ENCODE results near the gene RARRES1.
"Not testable (repeated sequence)": the region's sequence is repeated elsewhere in the genome, so short reads cannot be mapped to it uniquely, and the experiment has no call there.

The RARRES1 gene

DNA sequence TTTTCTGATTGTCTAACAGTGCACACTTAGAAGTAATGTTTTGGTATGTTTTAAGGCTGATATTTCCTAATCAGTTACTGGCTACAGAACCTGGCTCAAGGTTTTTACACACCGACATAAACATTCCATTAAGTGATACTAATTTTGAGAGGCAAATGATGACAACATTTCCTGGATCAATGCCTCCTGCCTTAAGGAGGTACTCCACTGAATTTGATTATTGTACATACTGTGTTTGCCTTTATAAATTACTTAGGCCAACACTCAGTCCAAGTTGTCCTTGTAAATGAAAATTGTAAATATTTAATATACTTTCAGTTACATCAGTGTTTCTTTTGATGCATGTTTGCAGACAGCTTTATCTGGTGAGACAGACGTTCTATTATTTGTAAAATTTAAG lies 35.6 kb downstream of the RARRES1 start:
- DNase-seq (ENCODE audit: low read depth): no peak

DNA sequence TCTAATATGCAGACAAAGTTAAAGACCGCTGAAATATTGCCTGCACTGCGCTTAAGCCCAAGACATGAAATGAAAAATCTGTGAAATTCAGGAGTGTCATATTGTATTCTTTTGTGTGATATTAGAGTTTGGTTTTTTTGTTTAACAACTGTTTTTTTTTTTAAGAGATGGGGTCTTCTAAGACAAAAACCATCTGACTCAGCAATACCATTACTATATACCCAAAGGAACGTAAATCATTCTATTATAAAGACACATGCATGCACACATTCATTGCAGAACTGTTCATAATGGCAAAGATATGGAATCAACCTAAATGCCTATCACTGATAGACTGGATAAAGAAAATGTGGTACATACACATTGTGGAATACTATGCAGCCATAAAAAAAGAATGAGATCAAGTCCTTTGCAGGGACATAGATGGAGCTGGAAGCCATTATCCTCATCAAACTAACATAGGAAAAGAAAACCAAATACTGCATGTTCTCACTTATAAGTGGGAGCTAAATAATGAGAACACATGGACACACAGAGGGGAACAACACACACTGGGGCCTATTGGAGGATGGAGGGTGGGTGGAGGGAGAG lies 38.3 kb downstream of the RARRES1 start:
- not testable (repeated sequence) for DNase-seq (ENCODE audit: low read depth)

GRCh38 chr3:158685159-158685558 lies 47.1 kb downstream of the RARRES1 start:
- DNase-seq (ENCODE audit: low read depth): no peak

GRCh38 chr3:158683230-158683962 lies 48.9 kb downstream of the RARRES1 start:
- DNase-seq (ENCODE audit: low read depth): no peak

- no peak for DNase-seq (ENCODE audit: low read depth)
These were observed 51.4 kb downstream of the RARRES1 start for GRCh38 chr3:158680861-158681260.

GRCh38 chr3:158679547-158680000 lies 52.7 kb downstream of the RARRES1 start:
- DNase-seq (ENCODE audit: low read depth): no peak

- DNase-seq (ENCODE audit: low read depth): no peak
These were observed 53.6 kb downstream of the RARRES1 start for GRCh38 chr3:158678687-158679086.

DNA sequence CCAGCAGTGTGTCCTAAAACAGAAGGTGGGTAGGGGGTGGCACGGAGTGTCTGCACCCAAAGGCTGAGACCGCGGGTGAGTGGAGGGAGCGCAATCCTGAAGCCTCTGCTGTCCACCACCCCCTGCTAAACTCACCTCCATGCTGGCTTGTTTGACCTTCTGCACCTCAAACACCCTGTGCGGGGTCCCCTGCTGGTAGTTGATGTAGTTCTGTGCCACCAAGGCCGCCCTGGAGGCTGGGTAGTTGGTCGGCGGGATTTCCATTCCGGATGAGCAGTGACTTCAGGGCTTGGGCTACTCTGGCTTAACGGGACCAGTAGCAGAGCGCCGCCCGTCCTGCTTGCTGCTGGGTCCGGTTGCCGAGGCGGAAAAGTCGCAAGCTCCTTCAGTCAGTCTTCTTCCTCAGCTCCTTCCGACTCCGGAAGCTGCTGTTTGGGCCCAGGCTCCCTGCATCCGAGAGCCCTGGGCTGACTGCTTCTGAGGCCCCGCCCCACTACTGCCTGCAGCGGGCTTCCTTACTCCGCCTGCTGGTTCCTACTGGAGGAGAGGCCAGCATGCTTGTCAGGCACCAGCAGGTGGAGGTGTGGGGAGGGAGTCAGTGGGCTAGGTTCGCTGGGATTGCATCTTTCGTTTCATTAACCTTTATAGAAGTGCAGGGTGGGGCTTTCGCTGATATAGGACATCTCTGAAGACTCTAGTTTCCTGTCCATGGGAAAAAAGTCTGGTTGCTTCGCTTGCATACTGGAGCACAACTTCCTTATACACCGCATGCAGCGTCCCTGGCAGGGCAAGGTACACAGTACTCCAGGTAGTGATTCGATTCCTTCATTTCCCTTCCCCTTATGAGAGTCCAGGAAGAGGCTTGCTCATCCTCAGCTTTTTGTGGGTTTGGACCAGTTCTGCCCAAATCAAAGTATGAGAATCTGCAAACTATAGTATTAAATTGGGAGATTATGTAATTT lies 59.8 kb downstream of the RARRES1 start, which contains the start of gene LXN:
Gene LXN, minus strand, starts transcription at position 434 of the 962 bp plus-strand sequence. Its CDS starts 170 bp downstream, at position 264.
- peak; percentile 74 for DNase-seq (ENCODE audit: low read depth)

GRCh38 chr3:158671821-158672214 lies 60.4 kb downstream of the RARRES1 start:
- DNase-seq (ENCODE audit: low read depth): no peak

- no peak for DNase-seq (ENCODE audit: low read depth)
These were observed 63.8 kb downstream of the RARRES1 start for GRCh38 chr3:158668506-158668905.

- no peak for DNase-seq (ENCODE audit: low read depth)
These were observed 65.8 kb downstream of the RARRES1 start for GRCh38 chr3:158666416-158666815.

DNA sequence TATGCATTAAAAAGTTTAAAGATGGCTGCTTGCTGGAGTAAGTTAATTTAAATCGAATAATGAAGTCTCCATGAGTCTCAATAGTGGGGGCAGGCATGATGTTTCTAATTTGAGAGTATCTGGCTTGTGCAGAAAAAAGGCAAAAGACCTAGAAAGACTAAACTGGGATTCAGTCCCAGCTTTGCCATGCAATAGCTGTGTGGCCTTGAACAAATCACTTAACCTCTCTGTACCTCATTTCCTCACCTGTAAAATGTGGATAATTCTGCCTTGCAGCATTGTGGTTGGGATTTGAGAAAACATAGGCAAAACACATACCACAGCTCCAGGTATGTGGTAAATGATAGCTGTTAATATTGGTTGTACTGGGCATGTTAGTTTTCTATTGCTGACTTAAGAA lies 68.4 kb downstream of the RARRES1 start:
- DNase-seq (ENCODE audit: low read depth): no peak

- no peak for DNase-seq (ENCODE audit: low read depth)
These were observed 69.0 kb downstream of the RARRES1 start for GRCh38 chr3:158663246-158663645.

DNA sequence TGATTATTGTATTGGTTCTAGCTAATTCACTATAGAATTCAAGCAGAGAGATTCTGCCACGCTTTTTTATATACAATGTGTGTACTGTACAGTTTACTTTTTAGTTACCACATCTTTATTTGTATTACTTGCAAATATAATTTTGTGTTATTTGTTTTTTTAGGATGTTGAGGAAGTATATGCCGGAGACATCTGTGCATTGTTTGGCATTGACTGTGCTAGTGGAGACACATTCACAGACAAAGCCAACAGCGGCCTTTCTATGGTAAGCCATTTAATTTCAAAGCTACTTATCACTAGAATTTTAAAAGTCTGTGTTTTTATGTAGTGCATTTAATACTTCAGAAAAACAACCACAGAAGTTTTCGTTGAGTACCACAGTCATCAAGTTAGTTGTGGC lies 71.5 kb downstream of the RARRES1 start:
- no peak for DNase-seq (ENCODE audit: low read depth)

DNA sequence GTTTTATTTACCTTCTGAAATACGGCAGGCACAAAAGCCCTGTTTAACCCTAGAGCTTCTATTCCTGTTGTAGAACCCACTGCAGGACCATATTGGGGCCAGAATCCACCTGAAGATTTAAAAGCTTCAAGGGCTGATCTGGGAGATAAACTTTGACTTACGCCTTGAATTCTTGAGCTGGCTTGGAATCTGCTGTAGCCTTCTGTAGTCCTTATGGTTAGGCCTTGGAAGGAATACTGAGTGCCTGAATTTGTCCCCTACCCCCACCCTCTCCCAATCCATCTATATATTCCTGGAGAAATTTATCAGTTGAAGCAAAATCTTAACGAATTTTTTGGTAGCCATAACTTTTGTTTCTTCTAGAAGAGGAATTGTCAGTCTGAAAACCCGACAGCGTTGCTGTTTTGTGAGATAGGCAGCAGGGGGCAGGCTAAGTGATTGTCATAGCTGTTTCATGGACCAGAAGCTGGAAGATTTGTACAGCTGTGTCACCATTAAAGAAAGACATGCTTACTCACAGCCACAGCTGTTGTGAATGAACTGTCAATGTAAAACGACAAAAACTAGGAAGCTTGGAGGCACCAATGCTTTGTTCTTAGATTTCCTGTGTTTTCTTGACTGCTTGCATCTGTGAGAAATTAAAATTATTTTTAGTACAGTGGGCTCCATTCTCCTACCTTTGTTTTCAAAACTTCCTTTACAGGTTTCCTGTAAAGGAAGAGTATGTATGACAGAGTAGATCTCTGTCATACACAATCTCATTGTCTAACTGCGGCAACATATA lies 72.6 kb downstream of the RARRES1 start:
- DNase-seq (ENCODE audit: low read depth): no peak

- no peak for DNase-seq (ENCODE audit: low read depth)
These were observed 73.4 kb downstream of the RARRES1 start for GRCh38 chr3:158658889-158659288.

GRCh38 chr3:158652463-158652862 lies 79.8 kb downstream of the RARRES1 start:
- DNase-seq (ENCODE audit: low read depth): no peak

DNA sequence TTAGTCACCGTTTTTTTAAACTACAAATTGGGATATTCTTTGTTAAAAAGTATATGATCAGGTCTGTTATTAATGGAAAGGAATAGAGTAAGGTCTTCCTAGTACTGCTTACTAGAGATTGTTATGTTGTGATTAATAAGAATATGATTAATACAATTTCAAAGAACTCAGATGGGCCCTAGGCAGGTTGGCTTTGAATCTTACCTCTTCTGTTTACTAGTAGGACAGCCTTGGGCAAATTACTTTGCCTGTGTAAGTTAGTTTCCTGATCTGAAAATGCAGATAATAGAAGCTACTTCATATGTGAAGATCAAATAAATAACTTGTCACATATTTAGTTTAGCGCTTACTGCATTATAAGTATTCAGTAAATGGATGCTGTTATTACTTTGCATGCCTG lies 81.1 kb downstream of the RARRES1 start:
- no peak for DNase-seq (ENCODE audit: low read depth)

DNA sequence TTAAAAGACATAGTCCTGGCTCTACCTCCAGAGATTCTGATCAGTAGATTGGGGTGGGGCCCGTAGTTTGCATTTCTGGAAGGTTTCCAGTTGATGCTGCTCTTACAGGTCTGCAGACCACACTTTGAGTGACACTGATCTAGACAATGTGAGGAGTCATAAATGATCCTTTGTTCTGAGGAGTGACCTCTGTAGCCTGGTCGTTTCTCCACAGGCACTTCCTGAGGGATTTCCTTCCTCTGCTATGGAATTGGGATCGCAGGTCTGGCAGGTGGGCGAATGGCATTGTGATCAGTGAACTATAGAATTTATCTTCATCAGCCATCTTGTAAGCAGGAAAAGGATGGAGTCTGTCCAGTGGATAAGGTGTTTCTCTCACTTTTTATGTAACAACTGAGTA lies 82.5 kb downstream of the RARRES1 start:
- DNase-seq (ENCODE audit: low read depth): no peak

Data from activated T-cell treated with anti-CD3 and anti-CD28 coated beads for 48 hours (primary cell).